ENCODE data around the gene PLA2G6. TPM values are rescaled to one million over a fixed set of nuclear protein-coding genes. Genes with fewer than 3 reads are reported as not detected.

The PLA2G6 gene
- total and polyA plus RNA-seq, 2 of the 4 experiments (the other 2 are of a cell fraction), result 6.1 to 10.3 TPM

- TF ChIP-seq USF2 (IDR thresholded peaks at IDR 0.05; ENCODE audit: low read depth, low read length) (peak; percentile 99), NFE2L2 (IDR thresholded peaks at IDR 0.05; ENCODE audit: low read depth, low read length) (peak; percentile 64; the same call in 1 of the 2 replicates), MAFK (IDR thresholded peaks at IDR 0.05; ENCODE audit: low read depth, low read length) (peak; percentile 82), POLR2A (IDR thresholded peaks at IDR 0.05; ENCODE audit: low read depth, low read length) (0 out of 2 replicates have a peak, but pooled peaks have one; percentile 37)
These were observed at the start of gene PLA2G6 (continued) for GRCh38 chr22:38181453-38182200.

GRCh38 chr22:38230916-38231315 lies 49.3 kb upstream of the PLA2G6 start:
- TF ChIP-seq RCOR1 (IDR thresholded peaks at IDR 0.05; ENCODE audit: insufficient replicate concordance, low read length) (no peak), RFX5 (IDR thresholded peaks at IDR 0.05; ENCODE audit: low read depth, low read length) (no peak), SMC3 (IDR thresholded peaks at IDR 0.05; ENCODE audit: low read depth, low read length) (no peak), RAD21 (IDR thresholded peaks at IDR 0.05; ENCODE audit: low read length) (no peak), CHD1 (IDR thresholded peaks at IDR 0.05; ENCODE audit: low read depth, low read length) (no peak), USF2 (IDR thresholded peaks at IDR 0.05; ENCODE audit: low read depth, low read length) (no peak)
- ChIA-PET CTCF (no interaction called here), POLR2A (ENCODE audit: unreplicated experiment) (no interaction called here)
- H4K5ac ChIP-seq (ENCODE audit: low read depth, low read length), result no peak overlapping the region
- H3K9me3 ChIP-seq (ENCODE audit: control insufficient read depth, insufficient read depth, low read length), result no peaks in the 10 kb centered on the region
- H3K79me1 ChIP-seq (ENCODE audit: low read depth in 1 of 2, low read length in 2 of 2), result peaks cover 24 to 83% of the 10 kb centered on the region in 2 experiments
- DNase-seq, result no peak
- H2BK120ac ChIP-seq (ENCODE audit: low read depth, low read length), result no peak overlapping the region
- intact Hi-C loops (cut with micrococcal nuclease) (no loop called here), dilution Hi-C loops (cut with HindIII; ENCODE audit: low sequenced_read_pairs, unreplicated experiment) (no loop called here), in situ Hi-C loops (cut with MboI; ENCODE audit: low sequenced_read_pairs) (no loop called here)
- no peak overlapping the region for H2BK15ac ChIP-seq (ENCODE audit: low read depth, low read length)
- H3K18ac ChIP-seq (ENCODE audit: low read depth, low read length), result no peak overlapping the region
- H3K4ac ChIP-seq (ENCODE audit: low read depth, low read length), result peak overlapping the region; percentile 22; the same call in 1 of the 2 replicates
- no TSS peak for BruUV-seq (replicated peaks)
- H2BK5ac ChIP-seq (ENCODE audit: low read depth, low read length, poor library complexity, severe bottlenecking), result no peak overlapping the region
- H3K56ac ChIP-seq (ENCODE audit: extremely low read depth, insufficient read depth, low read length), result no peak overlapping the region
- no peak overlapping the region for H4K91ac ChIP-seq (ENCODE audit: insufficient read depth, low read depth, low read length)
- H3K14ac ChIP-seq (replicated peaks; ENCODE audit: low read depth, low read length), result no peak overlapping the region
- no peak for ATAC-seq (ENCODE audit: low read depth)
- H2AK9ac ChIP-seq (replicated peaks; ENCODE audit: low read depth, low read length, poor library complexity), result peak overlapping the region; percentile 38
- peaks cover 19% of the 10 kb centered on the region for H3K4me1 ChIP-seq (ENCODE audit: control insufficient read depth, insufficient read depth, low read length)
- H3K9ac ChIP-seq (ENCODE audit: low read depth, low read length), result no peak overlapping the region
- no peak overlapping the region for H3K4me3 ChIP-seq (ENCODE audit: insufficient read depth, low read depth, low read length)
- 100% methylated on average over 2 of the region's 9 CpGs; no CpG with 5 or more reads in 1 of the 2 experiments for WGBS, 2 experiments (ENCODE audit: extremely low coverage in 2 of 2, insufficient read length in 1 of 2)
- H3K27me3 ChIP-seq (ENCODE audit: control insufficient read depth, insufficient read depth, low read length), result no peaks in the 10 kb centered on the region
- peaks cover 73% of the 10 kb centered on the region for H3K36me3 ChIP-seq (ENCODE audit: control insufficient read depth, insufficient read depth, low read length)
- H3K4me2 ChIP-seq (ENCODE audit: low read depth, low read length), result no peak overlapping the region
- no peak overlapping the region for H3K27ac ChIP-seq (ENCODE audit: insufficient read depth, low read length)
- no peak overlapping the region for H4K8ac ChIP-seq (ENCODE audit: low read depth in 2 of 2, low read length in 2 of 2)
- peaks cover 27% of the 10 kb centered on the region for H3K9me1 ChIP-seq (ENCODE audit: insufficient read depth, low read length)
- H3K23ac ChIP-seq (ENCODE audit: low read depth, low read length), result no peak overlapping the region
- H4K20me1 ChIP-seq (ENCODE audit: insufficient read depth, low read length), result peaks cover 5% of the 10 kb centered on the region; the same call in 1 of the 2 replicates
- no peak overlapping the region; the same call in none of the 2 replicates for H2AK5ac ChIP-seq (ENCODE audit: low read depth, low read length)
- H2AFZ ChIP-seq (replicated peaks; ENCODE audit: low read length, poor library complexity), result no peak overlapping the region
- H2BK20ac ChIP-seq (ENCODE audit: low read depth, low read length), result no peak overlapping the region

Measured in IMR-90 (cell line).